Measurements from ENCODE around the gene CHIA.
A peak's percentile ranks its signal among the peaks of the same experiment; 100 is the strongest.
"Not testable (repeated sequence)": the region's sequence is repeated elsewhere in the genome, so short reads cannot be mapped to it uniquely, and the experiment has no call there.

CHIA gene

DNA sequence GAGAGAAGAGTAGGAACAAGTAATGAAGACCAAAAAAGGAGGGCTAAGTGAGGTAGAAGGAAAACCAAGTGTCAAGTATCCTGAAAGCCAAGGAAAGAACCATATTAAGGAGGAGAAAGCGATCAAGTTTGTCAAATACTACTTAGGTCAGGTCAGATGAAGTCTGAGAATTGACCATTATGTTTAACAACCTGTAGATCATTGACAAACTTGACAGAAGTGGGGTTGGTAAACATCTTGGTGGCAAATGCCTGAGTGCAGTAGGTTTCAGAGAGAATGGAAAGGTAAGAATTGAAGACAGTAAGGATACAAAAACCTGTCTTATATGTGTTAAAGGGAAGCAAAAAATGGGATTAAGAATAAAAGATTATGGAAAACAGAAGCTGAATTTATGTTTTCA, 3.7 kb upstream of the CHIA start:
- DNase-seq: no peak

DNA sequence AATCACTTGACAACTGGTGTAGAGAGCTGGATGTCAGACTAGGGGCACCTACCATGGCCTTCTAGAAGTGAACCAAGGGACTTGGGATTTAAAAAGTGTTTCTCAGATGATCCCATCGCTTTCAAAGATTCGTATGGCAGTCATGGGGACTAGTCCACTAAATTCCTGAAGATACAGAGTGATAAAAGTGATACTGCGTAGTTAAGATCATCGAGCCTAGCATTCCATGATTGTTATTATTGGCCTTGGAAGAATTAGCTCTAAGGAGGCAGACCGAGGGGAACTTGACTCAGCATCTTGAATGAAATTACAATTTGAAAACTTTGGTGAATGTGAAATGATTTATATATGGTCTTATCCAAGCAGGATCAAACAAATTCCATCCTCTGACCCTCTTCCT, 1.3 kb upstream of the CHIA start:
- no peak for DNase-seq

DNA sequence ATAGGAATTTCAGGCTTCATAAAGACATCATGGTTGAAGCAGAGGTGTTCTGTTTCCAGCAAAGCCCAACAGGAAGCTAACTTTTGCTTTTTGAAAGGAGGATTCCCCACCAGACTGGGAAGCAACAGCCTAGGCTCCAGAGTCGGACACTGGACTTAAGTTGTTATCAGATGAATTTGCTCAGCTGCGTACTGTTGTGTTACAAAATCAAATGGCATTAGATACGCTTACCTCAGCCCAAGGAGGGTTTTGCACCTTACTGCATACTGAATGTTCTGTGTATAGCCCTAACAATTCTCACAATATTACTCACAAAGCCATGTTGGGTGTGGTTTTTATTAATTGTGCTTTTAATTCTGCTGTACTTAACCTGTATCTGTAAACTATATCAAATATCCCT, 547 bp upstream of the CHIA start:
- no peak for DNase-seq

DNA sequence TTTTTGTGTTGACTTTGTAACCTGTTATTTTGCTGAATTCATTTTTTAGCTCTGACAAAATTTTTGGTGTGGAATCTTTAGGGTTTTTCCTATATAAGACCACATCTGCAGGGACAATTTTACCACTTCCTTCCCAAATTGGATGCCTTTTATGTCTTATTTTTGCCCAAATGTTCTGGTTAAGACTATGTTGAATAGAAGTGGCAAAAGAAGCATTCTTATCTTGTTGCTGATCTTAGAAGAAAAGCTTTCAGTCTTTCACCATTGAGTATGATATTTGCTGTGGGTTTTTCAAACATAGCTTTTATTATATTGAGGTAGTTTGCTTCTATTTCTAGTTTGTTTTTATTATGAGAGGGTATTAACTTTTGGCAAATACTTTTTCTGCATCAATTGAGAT, 3.7 kb downstream of the CHIA start:
- DNase-seq: no peak

DNA sequence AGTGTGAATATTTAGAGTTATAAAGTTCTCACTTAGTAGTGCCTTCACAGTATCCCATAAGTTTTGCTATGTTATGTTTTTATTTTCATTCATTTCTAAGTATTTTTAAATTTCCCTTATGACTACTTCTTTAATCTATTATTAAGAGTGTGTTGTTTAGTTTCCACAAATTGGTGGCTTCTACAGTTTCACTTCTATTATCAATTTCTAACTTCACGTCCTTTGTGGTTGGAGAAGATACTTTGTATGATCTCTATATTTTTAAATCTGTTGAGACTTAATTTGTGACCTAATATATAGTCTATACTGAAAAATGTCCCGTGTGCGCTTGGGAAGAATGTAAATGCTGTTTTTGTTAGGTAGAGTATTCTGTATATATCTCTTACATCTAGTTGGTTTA, 11.7 kb downstream of the CHIA start:
- DNase-seq: no peak

DNA sequence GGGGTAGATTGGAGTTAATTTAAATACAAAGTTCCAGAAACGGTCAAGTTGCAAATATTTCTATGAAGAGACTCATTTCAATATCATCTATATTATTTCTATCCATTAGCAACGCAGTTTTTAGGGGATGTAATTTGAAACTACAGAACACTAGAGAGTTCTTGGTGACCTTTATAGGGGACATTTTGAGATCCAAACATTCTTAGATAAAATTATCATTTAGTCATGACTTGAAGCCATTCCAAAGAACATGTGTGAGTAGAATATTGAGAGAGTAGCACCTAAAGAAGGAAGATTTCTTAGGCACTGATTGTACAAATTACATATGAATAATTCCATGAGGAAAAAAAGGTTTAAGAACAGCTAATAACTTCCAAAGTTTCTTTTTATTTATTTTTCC, 19.0 kb downstream of the CHIA start:
- DNase-seq: no peak

DNA sequence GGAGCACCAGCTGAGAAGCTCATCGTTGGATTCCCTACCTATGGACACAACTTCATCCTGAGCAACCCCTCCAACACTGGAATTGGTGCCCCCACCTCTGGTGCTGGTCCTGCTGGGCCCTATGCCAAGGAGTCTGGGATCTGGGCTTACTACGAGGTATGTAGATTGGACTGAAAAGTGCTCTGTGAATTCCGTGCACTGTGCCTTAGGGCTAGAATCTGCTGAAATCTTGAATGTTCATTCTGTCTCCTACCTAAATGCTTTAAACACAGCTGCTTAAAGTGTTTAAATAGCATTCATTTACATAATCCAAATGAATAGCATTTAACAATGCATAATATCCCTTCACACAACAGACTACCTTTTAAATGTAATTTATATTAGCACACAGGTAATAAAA, 27.9 kb downstream of the CHIA start:
- DNase-seq: no peak

DNA sequence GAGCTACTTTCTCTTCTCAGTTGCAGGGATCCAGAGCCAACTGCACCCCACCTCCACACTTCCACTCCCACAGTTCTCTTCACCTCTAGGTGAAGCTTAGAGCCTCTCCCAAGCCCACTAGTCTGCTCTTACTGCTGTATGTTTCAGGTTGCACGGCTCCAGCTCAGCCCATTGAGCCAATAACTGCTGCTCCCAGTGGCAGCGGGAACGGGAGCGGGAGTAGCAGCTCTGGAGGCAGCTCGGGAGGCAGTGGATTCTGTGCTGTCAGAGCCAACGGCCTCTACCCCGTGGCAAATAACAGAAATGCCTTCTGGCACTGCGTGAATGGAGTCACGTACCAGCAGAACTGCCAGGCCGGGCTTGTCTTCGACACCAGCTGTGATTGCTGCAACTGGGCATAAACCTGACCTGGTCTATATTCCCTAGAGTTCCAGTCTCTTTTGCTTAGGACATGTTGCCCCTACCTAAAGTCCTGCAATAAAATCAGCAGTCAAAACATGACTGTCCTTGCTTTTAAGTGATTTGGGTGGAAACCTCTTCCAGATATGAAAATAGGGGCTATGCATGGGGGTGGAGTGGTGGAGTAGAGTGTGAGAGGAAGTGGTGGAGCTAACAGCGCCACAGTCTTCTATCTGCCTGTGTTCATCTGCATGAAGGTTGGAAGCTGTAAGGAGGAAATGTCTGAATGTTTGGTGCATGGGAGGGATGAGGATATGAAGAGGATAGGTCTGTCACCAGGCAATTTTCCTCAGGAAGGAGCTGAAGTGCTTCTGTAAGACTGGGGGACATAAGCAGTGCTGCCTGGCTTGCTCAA, 29.6 kb downstream of the CHIA start:
- no peak for DNase-seq

DNA sequence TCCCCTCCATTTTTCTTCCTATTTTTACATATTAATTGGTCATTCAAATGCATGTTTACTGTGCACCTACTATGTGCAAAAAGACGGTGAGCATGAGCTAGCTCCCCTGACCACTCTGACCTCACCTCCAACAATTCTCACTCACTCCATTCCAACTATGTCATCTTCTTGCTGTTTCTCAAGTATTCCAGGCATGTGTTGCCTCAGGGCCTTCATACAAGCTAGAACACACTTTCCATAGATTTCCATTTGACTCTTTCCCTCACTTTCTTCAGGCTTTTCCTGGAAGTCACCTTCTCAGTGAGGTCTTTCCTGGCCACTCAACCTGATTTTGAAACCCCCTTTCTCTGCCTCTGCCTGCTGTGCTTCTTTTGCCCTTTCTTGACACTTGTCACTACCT, 32.6 kb downstream of the CHIA start:
- DNase-seq: no peak

DNA sequence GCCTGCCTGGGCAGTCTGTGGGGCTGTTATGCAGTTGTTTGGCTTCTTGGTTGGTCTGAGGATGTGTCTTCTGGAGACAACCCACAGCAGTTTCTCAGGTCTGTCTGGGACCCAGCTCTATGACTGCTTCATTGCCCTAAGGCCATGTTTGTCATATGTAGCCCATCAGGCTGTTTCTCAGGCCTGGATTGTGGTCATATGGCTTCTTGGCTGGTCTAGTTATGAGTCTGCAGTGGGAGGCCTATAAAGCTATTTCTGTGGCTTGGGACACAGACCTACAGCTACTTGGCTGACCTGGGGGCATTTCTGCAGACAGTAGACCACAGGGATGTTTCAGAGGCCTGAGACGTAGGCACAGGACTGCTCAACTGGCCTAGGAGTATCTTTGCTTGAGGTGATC, 41.5 kb downstream of the CHIA start:
- no peak for DNase-seq

DNA sequence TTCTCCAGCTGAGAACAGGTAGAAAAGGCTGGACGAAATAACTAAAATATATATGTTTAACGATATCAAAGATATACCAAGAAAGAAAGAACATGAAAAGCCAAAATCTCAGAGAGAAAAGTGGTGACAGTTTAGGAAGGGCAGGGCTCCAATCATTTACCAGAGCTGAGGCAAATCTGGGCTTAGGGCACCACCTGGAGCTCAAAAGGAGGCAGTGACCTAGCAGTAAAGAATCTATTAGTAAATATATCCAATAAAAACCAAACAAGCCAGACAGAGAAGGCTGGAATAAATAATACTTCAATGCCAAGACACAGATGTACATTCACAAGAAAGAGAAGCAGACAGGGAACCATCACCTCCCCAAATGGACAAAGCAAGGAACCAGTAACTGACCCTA, 43.5 kb downstream of the CHIA start:
- DNase-seq: peak; percentile 35

DNA sequence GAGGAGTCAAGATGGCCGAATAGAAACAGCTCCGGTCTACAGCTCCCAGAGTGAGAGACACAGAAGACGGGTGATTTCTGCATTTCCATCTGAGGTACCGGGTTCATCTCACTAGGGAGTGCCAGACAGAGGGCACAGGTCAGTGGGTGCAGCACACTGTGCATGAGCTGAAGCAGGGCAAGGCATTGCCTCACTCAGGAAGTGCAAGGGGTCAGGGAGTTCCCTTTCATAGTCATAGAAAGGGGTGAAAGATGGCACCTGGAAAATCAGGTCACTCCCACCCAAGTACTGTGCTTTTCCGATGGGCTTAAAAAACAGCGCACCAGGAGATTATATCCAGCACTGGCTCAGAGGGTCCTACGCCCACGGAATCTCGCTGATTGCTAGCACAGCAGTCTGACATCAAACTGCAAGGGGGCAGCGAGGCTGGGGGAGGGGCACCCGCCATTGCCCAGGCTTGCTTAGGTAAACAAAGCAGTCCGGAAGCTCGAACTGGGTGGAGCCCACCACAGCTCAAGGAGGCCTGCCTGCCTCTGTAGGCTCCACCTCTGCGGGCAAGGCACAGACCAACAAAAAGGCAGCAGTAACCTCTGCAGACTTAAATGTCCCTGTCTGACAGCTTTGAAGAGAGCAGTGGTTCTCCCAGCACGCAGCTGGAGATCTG, 44.7 kb downstream of the CHIA start:
- DNase-seq: not testable (repeated sequence)

DNA sequence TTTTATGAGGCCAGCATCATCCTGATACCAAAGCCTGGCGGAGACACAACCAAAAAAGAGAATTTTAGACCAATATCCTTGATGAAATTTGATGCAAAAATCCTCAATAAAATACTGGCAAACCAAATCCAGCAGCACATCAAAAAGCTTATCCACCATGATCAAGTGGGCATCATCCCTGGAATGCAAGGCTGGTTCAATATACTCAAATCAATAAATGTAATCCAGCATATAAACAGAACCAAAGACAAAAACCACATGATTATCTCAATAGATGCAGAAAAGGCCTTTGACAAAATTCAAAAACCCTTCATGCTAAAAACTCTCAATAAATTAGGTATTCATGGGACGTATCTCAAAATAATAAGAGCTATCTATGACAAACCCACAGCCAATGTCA, 48.2 kb downstream of the CHIA start:
- DNase-seq: not testable (repeated sequence)

DNA sequence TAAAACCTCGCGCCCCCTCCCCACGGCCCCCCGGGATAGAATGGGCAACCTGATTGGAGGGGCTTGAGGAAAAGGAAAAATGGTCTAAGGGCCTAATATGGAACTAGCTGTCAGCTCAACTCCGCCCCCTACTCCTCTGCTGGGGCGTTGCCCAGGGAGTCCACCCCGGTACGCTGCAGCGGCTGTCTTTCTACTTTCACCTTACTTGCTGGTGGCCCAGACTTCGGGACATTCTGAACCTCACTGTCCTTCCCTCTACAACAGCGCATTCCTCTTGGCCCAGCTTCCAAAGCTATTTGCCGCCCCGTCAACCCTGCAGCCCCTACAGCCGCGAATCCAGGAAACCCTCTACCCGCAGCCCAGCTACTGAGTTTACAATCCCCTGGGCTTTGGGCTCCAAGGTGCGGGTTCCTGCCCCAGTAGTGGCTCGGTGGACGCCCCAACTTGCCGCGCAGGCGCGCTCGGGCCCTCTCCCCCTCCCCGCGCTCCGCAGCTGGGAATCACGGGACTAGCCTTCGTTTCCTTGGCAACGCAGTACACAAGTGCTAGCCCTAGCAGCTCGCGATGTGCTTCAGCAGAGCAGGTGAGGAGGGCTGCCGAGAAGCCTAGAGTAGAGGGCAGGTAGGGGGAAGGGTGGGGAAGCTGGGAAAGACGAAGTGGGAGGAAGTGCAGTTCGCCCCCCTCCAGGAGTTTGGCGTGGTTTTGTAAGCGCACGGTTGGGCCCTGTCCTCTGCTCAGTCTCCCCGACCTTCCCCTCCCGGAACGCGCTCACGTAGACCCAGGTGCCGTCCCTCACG, 55.6 kb downstream of the CHIA start:
- DNase-seq: peak; percentile 89

DNA sequence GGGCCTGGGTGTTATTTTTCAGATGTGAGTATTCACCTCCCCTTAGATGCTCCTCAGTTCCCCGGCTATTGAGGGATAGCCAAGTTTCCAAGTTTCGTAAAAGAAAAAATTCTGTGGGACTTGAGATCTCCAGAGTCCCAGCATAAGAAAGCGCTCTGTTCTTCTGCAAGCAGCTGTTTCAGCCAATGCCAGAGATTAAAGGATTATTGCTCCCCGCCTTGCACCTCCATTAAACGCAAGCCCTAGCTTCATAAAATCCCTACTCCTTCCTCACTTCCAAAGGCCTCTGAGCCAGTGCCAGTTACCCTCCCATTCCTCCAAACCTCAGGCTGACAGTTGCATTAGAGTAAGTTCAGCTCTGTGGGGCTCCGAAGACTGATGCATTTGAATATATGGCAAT, 56.4 kb downstream of the CHIA start:
- DNase-seq: no peak

DNA sequence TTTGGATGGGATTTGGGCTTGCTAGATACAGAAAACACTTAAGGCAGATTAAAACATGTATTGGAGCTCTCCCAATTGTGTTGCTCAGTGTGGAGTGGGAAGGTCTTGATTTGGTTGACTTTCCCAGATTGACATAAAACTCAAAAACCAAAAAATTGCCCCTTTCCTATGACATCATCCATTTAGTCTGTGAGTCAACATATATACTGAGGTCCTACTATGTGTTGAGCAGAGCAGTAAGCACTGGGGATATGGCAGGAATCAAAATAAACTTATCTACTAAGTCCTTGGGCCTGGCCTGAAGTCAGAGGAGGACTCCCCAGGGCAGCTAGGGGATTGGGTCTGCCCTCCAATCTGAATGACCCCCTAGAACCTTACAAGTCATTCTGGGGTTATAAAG, 61.0 kb downstream of the CHIA start:
- no peak for DNase-seq

DNA sequence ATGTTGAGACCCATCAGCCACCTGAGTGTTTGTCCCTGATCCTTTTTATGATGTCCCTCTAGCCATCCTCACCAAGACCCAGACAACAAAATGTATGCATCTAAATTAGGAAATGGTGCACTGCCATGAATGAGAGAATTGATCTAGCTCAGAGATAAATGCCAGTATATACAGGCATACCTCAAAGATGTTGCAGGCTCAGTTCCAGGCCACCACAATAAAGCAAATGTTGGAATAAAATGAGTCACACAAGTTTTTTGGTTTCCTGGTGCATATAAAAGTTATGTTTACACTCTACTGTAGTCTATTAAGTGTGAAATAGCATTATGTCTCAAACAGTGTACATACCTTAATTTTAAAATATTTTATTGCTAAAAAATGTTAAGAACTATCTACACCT, 63.9 kb downstream of the CHIA start:
- DNase-seq: no peak

DNA sequence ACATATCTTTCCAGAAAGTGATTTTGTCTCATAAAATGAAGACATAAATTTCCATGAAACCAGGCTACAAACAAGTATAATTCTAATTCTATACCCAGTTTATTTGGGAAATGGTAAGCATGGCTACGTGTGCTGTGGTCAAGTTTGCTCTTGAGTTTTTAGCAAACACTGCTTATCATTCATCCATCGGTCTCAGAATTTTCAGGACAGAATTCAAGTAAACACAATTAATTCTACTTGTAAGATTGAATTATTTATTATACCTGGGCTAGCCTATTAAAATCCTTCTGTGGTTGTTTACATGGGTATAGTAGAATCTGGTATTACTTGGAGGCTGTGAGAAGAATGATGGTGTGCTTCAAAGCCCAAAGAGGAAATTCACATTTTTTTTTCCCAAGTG, 68.3 kb downstream of the CHIA start:
- DNase-seq: no peak

DNA sequence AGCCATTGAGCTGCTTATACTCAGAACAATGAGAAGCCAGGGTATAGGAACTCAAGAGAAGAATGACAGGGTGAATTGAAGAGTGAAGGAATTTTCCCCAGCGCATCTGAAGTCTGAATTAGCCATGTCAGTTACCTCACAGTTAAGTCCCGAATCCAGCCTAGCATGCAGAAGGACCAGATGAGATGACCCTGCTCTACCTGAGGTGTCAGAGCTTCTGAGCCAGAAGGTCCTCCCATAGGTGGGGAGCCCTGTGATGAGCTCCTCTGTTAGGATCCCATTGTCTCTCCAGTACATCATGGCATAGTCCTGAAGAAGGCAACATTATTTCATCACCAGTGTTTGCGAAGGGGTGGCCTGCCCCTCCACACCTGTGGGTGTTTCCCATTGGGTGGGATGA, 68.7 kb downstream of the CHIA start:
- DNase-seq: no peak

DNA sequence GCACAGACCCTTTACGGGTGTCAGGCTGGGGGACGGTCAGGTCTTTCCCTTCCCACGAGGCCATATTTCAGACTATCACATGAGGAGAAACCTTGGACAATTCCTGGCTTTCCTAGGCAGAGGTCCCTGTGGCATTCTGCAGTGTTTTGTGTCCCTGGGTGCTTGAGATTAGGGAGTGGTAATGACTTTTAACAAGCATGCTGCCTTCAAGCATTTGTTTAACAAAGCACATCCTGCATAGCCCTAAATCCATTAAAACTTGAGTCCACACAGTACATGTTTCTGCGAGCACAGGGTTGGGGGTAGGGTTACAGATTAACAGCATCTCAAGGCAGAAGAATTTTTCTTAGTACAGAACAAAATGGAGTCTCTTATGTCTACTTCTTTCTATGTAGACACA, 69.6 kb downstream of the CHIA start:
- peak; percentile 28 for DNase-seq

DNA sequence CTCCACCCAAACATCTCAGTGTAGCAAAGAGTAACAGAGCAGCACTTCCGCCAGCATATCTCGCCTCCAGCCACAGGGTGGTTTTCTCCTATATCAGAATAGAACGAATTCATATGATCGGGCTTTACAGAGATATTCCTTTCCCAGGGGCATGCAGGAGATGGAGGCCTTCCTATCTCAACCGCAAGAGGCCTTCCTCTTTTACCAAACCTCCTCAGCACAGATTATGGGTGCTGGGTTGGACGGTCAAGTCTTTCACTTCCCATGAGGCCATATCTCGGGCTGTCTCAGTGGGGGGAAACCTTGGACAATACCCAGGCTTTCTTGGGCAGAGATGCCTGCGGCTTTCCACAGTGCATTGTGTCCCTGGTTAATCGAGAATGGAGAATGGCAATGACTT, 71.1 kb downstream of the CHIA start:
- DNase-seq: no peak

DNA sequence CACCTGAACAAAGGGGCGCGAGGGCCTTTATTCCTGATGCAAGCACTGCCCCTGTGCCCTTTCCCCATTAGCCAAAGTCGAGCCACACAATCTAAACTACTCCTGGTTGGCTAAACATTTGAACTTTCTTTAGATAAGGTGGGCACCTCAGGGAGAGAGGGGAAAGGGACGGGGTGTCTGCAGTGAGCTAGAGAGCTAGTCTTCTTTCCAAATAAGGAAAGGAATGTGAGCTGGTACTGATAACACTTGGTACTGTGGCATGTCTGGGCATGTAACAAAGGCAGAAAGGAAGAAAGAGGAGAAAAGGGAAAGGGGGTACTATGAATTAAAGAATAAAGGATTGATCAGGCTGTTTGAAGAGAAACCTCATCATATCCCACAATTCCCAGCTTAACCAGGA, 74.0 kb downstream of the CHIA start:
- DNase-seq: peak; percentile 8

DNA sequence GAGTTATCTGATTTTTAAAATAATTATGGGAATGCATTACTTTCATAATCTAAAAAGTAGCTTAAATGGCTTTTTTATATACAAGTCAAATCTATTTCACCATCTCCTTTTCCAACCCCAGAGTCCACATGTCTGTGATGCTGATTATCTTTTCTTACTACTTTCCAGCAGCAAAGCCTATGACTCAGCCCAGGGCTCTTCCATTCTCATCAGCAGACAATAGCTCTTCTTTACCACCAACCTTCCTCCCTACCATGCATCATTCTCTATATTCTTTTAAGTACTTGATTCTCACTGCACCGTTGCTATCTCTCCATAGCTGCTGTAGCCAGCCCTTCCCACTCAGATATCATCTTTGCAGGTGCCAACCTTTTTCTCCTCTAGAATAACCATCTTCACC, 75.6 kb downstream of the CHIA start:
- no peak for DNase-seq

DNA sequence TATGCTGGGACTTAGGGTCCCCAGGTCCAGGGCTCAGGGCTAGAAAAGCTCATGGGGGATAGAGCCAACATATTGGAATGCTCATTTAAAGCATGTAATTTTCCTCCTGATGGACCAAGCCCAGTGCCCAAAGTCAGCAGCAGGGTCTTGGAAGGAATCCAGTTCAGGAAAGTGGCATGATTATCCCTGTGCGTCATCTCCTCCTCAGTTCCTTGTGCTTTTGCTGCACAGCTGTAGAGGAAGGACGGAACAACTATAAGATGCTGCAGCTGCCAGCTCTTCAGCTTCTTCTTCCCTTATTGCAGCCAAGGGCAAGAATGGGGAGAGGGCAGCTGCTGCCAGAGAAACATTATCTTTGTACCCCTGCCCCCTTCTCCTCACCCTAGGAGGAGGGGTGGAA, 78.5 kb downstream of the CHIA start:
- no peak for DNase-seq

Measured in NCI-H526 treated with DMSO at 0.1 percent for 48 hours (cell line).